ENCODE measurements around the gene SETD3. TPM values are rescaled to one million over a fixed set of nuclear protein-coding genes. Genes with fewer than 3 reads are reported as not detected.

Gene SETD3
- total RNA-seq, 4 donors from 2014 or later, result 127 to 184 (median 162) TPM

GRCh38 chr14:99514552-99515300 is 34.1 kb upstream of the SETD3 start:
- WGBS, 2 donors (ENCODE audit: low coverage in 1 of 2), result 67% methylated on average over 4 of the region's 20 CpGs; no CpG with 5 or more reads in 1 of the 2 donors
- Histone ChIP-seq H3K9me3 (no peaks in the 10 kb centered on the region), H3K27me3 (no peaks in the 10 kb centered on the region), H3K4me3 (no peak overlapping the region), H3K36me3 (peaks cover 0 to 55% of the 10 kb centered on the region in 2 donors), H3K27ac (peak overlapping the region in 2 of 4 donors; percentile 22 to 31), H3K4me1 (peaks cover 0 to 49% (median 25%) of the 10 kb centered on the region in 3 donors)
- ATAC-seq, result no peak
- TF ChIP-seq POLR2AphosphoS5 (IDR thresholded peaks at IDR 0.05) (no peak), POLR2A (IDR thresholded peaks at IDR 0.05) (no peak), EP300 (IDR thresholded peaks at IDR 0.05) (no peak), CTCF (IDR thresholded peaks at IDR 0.05) (no peak)

GRCh38 chr14:99513946-99514551 is 33.4 kb upstream of the SETD3 start:
- no peaks in the 10 kb centered on the region for H3K27me3 ChIP-seq
- H3K9me3 ChIP-seq, result no peaks in the 10 kb centered on the region
- H3K27ac ChIP-seq, result peak overlapping the region in 2 of 4 donors; percentile 22 to 31
- no peak for ATAC-seq
- WGBS, 2 donors (ENCODE audit: low coverage in 1 of 2), result no CpG with 5 or more reads among the region's 13 CpGs
- peaks cover 0 to 62% of the 10 kb centered on the region in 2 donors for H3K36me3 ChIP-seq
- TF ChIP-seq POLR2AphosphoS5 (IDR thresholded peaks at IDR 0.05), result no peak
- no peak for TF ChIP-seq EP300 (IDR thresholded peaks at IDR 0.05)
- no peak for TF ChIP-seq POLR2A (IDR thresholded peaks at IDR 0.05)
- TF ChIP-seq CTCF (IDR thresholded peaks at IDR 0.05), result no peak
- no peak overlapping the region for H3K4me3 ChIP-seq
- peaks cover 0 to 50% (median 25%) of the 10 kb centered on the region in 3 donors for H3K4me1 ChIP-seq

GRCh38 chr14:99513183-99513694 is 32.6 kb upstream of the SETD3 start:
- TF ChIP-seq POLR2A (IDR thresholded peaks at IDR 0.05), result no peak
- TF ChIP-seq CTCF (IDR thresholded peaks at IDR 0.05), result no peak
- TF ChIP-seq EP300 (IDR thresholded peaks at IDR 0.05), result no peak
- TF ChIP-seq POLR2AphosphoS5 (IDR thresholded peaks at IDR 0.05), result no peak
- Histone ChIP-seq H3K27ac (peak overlapping the region in 3 of 4 donors; percentile 54 to 82 (median 80)), H3K4me3 (no peak overlapping the region), H3K36me3 (peaks cover 0 to 70% of the 10 kb centered on the region in 2 donors), H3K9me3 (no peaks in the 10 kb centered on the region), H3K4me1 (peaks cover 0 to 44% (median 19%) of the 10 kb centered on the region in 3 donors), H3K27me3 (no peaks in the 10 kb centered on the region)
- no peak for ATAC-seq
- WGBS, 2 donors (ENCODE audit: low coverage in 1 of 2), result 87% methylated on average over 4 of the region's 15 CpGs; no CpG with 5 or more reads in 1 of the 2 donors

DNA sequence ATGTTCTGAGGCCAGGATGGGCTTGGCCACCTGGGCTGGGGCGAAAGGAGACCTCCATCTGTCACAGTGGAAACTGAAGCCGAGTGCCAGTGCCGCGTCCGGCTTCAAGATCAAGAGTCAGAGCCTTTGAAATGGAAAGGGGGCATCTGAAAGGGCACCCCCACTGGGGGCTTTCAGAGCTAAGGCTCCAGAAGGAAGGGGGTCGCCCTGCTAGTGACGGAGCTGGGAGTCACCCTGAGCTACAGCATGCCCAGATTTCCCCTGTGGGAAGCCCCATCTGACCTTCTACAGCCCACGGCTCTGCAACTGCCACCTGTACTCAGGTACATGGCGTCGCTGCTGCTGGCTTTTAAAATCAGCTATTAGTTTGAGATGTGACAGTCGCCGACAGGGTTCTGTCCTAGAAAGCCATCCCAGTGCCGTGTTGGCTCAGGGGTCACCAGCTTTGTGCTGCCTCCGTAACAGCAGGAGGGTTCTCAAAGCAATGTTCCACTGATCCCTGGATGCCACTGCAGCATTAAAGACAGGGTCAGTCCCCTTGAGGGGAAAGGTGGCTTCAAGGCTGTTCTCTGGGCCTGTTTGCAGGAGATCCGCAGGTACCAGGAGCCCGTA is 32.0 kb upstream of the SETD3 start:
- TF ChIP-seq POLR2A (IDR thresholded peaks at IDR 0.05) (no peak), EP300 (IDR thresholded peaks at IDR 0.05) (no peak), POLR2AphosphoS5 (IDR thresholded peaks at IDR 0.05) (no peak), CTCF (IDR thresholded peaks at IDR 0.05) (no peak)
- Histone ChIP-seq H3K4me3 (no peak overlapping the region), H3K27me3 (no peaks in the 10 kb centered on the region), H3K27ac (peak overlapping the region in 3 of 4 donors; percentile 54 to 82 (median 80)), H3K9me3 (no peaks in the 10 kb centered on the region), H3K36me3 (peaks cover 0 to 76% of the 10 kb centered on the region in 2 donors), H3K4me1 (peaks cover 0 to 38% (median 16%) of the 10 kb centered on the region in 3 donors)
- ATAC-seq, result no peak
- no CpG with 5 or more reads among the region's 16 CpGs for WGBS, 2 donors (ENCODE audit: low coverage in 1 of 2)

Measured in gastroesophageal sphincter (tissue), 4 donors.